Measurements from ENCODE around the gene SLC7A11.
"Not testable (repeated sequence)": the region's sequence is repeated elsewhere in the genome, so short reads cannot be mapped to it uniquely, and the experiment has no call there.

SLC7A11 gene

GRCh38 chr4:138233313-138234034, 8.7 kb downstream of the SLC7A11 start:
- no peak overlapping the region for H3K27ac Mint-ChIP-seq

GRCh38 chr4:138232364-138232763, 9.8 kb downstream of the SLC7A11 start:
- no peaks in the 10 kb centered on the region for H3K4me1 Mint-ChIP-seq
- no peak for ATAC-seq
- no peaks in the 10 kb centered on the region for H3K27me3 Mint-ChIP-seq
- H3K36me3 Mint-ChIP-seq = no peaks in the 10 kb centered on the region
- no peak overlapping the region for H3K4me3 Mint-ChIP-seq
- H3K9me3 Mint-ChIP-seq = no peaks in the 10 kb centered on the region
- no peak overlapping the region for H3K27ac Mint-ChIP-seq

More at GRCh38 chr4:138233313-138234034, 8.7 kb downstream of the SLC7A11 start:
- Mint-ChIP-seq H3K9me3 (no peaks in the 10 kb centered on the region), H3K36me3 (no peaks in the 10 kb centered on the region), H3K4me1 (no peaks in the 10 kb centered on the region), H3K27me3 (no peaks in the 10 kb centered on the region), H3K4me3 (no peak overlapping the region)
- ATAC-seq = no peak

GRCh38 chr4:138230048-138230447, 12.1 kb downstream of the SLC7A11 start:
- Mint-ChIP-seq H3K36me3 (no peaks in the 10 kb centered on the region), H3K27ac (no peak overlapping the region), H3K4me3 (no peak overlapping the region), H3K4me1 (no peaks in the 10 kb centered on the region), H3K9me3 (no peaks in the 10 kb centered on the region), H3K27me3 (no peaks in the 10 kb centered on the region)
- no peak for ATAC-seq

- Mint-ChIP-seq H3K27ac (no peak overlapping the region), H3K9me3 (peaks cover 3% of the 10 kb centered on the region), H3K4me3 (no peak overlapping the region), H3K27me3 (peaks cover 8% of the 10 kb centered on the region), H3K36me3 (no peaks in the 10 kb centered on the region), H3K4me1 (no peaks in the 10 kb centered on the region)
- no peak for ATAC-seq
Measured at GRCh38 chr4:138229160-138229559, 13.0 kb downstream of the SLC7A11 start.

GRCh38 chr4:138226351-138226750, 15.8 kb downstream of the SLC7A11 start:
- Mint-ChIP-seq H3K27ac (no peak overlapping the region), H3K9me3 (peaks cover 3% of the 10 kb centered on the region), H3K4me3 (no peak overlapping the region), H3K4me1 (no peaks in the 10 kb centered on the region), H3K36me3 (no peaks in the 10 kb centered on the region), H3K27me3 (peaks cover 9% of the 10 kb centered on the region)
- ATAC-seq = no peak

GRCh38 chr4:138225477-138225876, 16.7 kb downstream of the SLC7A11 start:
- H3K9me3 Mint-ChIP-seq = peaks cover 3% of the 10 kb centered on the region
- no peak for ATAC-seq
- peaks cover 9% of the 10 kb centered on the region for H3K27me3 Mint-ChIP-seq
- H3K36me3 Mint-ChIP-seq = no peaks in the 10 kb centered on the region
- no peaks in the 10 kb centered on the region for H3K4me1 Mint-ChIP-seq
- H3K4me3 Mint-ChIP-seq = no peak overlapping the region
- H3K27ac Mint-ChIP-seq = no peak overlapping the region

- Mint-ChIP-seq H3K27me3 (peaks cover 9% of the 10 kb centered on the region), H3K9me3 (peaks cover 3% of the 10 kb centered on the region), H3K4me3 (no peak overlapping the region), H3K4me1 (no peaks in the 10 kb centered on the region), H3K27ac (no peak overlapping the region), H3K36me3 (no peaks in the 10 kb centered on the region)
- no peak for ATAC-seq
Measured at GRCh38 chr4:138224614-138225013, 17.5 kb downstream of the SLC7A11 start.

GRCh38 chr4:138223231-138223910, 18.8 kb downstream of the SLC7A11 start:
- Mint-ChIP-seq H3K4me3 (no peak overlapping the region), H3K36me3 (no peaks in the 10 kb centered on the region), H3K27me3 (peaks cover 9% of the 10 kb centered on the region), H3K4me1 (no peaks in the 10 kb centered on the region), H3K9me3 (peaks cover 3% of the 10 kb centered on the region), H3K27ac (no peak overlapping the region)
- peak; percentile 69 for ATAC-seq

GRCh38 chr4:138222046-138222445, 20.1 kb downstream of the SLC7A11 start:
- Mint-ChIP-seq H3K4me1 (no peaks in the 10 kb centered on the region), H3K27me3 (peaks cover 9% of the 10 kb centered on the region)
- ATAC-seq = no peak

GRCh38 chr4:138218976-138219375, 23.2 kb downstream of the SLC7A11 start:
- H3K4me3 Mint-ChIP-seq = no peak overlapping the region
- no peak for ATAC-seq
- no peaks in the 10 kb centered on the region for H3K4me1 Mint-ChIP-seq
- H3K27ac Mint-ChIP-seq = no peak overlapping the region
- no peaks in the 10 kb centered on the region for H3K9me3 Mint-ChIP-seq
- H3K36me3 Mint-ChIP-seq = no peaks in the 10 kb centered on the region
- no peaks in the 10 kb centered on the region for H3K27me3 Mint-ChIP-seq

More at GRCh38 chr4:138222046-138222445, 20.1 kb downstream of the SLC7A11 start:
- Mint-ChIP-seq H3K9me3 (peaks cover 3% of the 10 kb centered on the region), H3K27ac (no peak overlapping the region), H3K36me3 (no peaks in the 10 kb centered on the region), H3K4me3 (no peak overlapping the region)

- H3K9me3 Mint-ChIP-seq = no peaks in the 10 kb centered on the region
- no peak overlapping the region for H3K27ac Mint-ChIP-seq
- H3K4me3 Mint-ChIP-seq = no peak overlapping the region
- no peak for ATAC-seq
- H3K4me1 Mint-ChIP-seq = no peaks in the 10 kb centered on the region
- H3K36me3 Mint-ChIP-seq = no peaks in the 10 kb centered on the region
- H3K27me3 Mint-ChIP-seq = no peaks in the 10 kb centered on the region
Measured at GRCh38 chr4:138217567-138217966, 24.6 kb downstream of the SLC7A11 start.

GRCh38 chr4:138216272-138216867, 25.8 kb downstream of the SLC7A11 start:
- H3K9me3 Mint-ChIP-seq = no peaks in the 10 kb centered on the region

GRCh38 chr4:138210576-138210975, 31.6 kb downstream of the SLC7A11 start:
- H3K9me3 Mint-ChIP-seq, H3K4me1 Mint-ChIP-seq, H3K27me3 Mint-ChIP-seq, ATAC-seq, H3K36me3 Mint-ChIP-seq, H3K27ac Mint-ChIP-seq, H3K4me3 Mint-ChIP-seq: not testable (repeated sequence)

More at GRCh38 chr4:138216272-138216867, 25.8 kb downstream of the SLC7A11 start:
- Mint-ChIP-seq H3K4me3 (no peak overlapping the region), H3K27me3 (no peaks in the 10 kb centered on the region), H3K36me3 (no peaks in the 10 kb centered on the region), H3K4me1 (no peaks in the 10 kb centered on the region), H3K27ac (no peak overlapping the region)
- no peak for ATAC-seq

GRCh38 chr4:138209094-138209493, 33.1 kb downstream of the SLC7A11 start:
- H3K36me3 Mint-ChIP-seq = no peaks in the 10 kb centered on the region
- H3K4me3 Mint-ChIP-seq = no peak overlapping the region
- no peak overlapping the region for H3K27ac Mint-ChIP-seq
- no peak for ATAC-seq
- no peaks in the 10 kb centered on the region for H3K9me3 Mint-ChIP-seq
- no peaks in the 10 kb centered on the region for H3K27me3 Mint-ChIP-seq
- H3K4me1 Mint-ChIP-seq = no peaks in the 10 kb centered on the region

- no peak overlapping the region for H3K27ac Mint-ChIP-seq
- no peaks in the 10 kb centered on the region for H3K27me3 Mint-ChIP-seq
- H3K4me1 Mint-ChIP-seq = no peaks in the 10 kb centered on the region
- H3K4me3 Mint-ChIP-seq = no peak overlapping the region
- no peaks in the 10 kb centered on the region for H3K9me3 Mint-ChIP-seq
- no peak for ATAC-seq
- H3K36me3 Mint-ChIP-seq = no peaks in the 10 kb centered on the region
Measured at GRCh38 chr4:138205531-138206233, 36.5 kb downstream of the SLC7A11 start.
